Mammary epithelial cell (primary cell): ENCODE measurements around the gene MGAT5.

Experiments used
- CTCF ChIP-seq, 2 donors: IDR thresholded peaks in 1 of 2; conservative IDR thresholded peaks in 1 of 2; 2 replicates each; pipeline ENCODE4 v1.5.1; 2011 to 2012; ENCODE audit warnings: inconsistent platforms in 2 of 2, low read length in 2 of 2, mild to moderate bottlenecking in 2 of 2, control low read depth in 1 of 2, low read depth in 1 of 2; ENCODE audit not compliant: insufficient read depth in 1 of 2; ENCODE audit errors: extremely low read depth in 1 of 2
- EZH2 ChIP-seq: IDR thresholded peaks from 2 replicates; pipeline ENCODE4 v1.6.1; 2012; ENCODE audit warnings: low read length, inconsistent platforms, borderline replicate concordance

- TF ChIP-seq CTCF (conservative IDR thresholded peaks at IDR 0.05 in 1 of 2, IDR thresholded peaks at IDR 0.05 in 1 of 2; ENCODE audit: extremely low read depth in 1 of 2, insufficient read depth in 1 of 2, low read depth in 1 of 2, low read length in 2 of 2): no peak
- TF ChIP-seq EZH2: no peak
Observed at GRCh38 chr2:134335601-134336000, 81.7 kb downstream of the MGAT5 start.
